Limb (tissue), 2 donors: ENCODE measurements around the gene SLC17A6.
A peak's percentile ranks its signal among the peaks of the same experiment; 100 is the strongest.

Experiments used
- DNase-seq, 2 donors: peaks; one replicate each; pipeline ENCODE4 v3.0.0-alpha.2; 2016; ENCODE audit errors: extremely low spot score in 2 of 2

SLC17A6 gene

DNA sequence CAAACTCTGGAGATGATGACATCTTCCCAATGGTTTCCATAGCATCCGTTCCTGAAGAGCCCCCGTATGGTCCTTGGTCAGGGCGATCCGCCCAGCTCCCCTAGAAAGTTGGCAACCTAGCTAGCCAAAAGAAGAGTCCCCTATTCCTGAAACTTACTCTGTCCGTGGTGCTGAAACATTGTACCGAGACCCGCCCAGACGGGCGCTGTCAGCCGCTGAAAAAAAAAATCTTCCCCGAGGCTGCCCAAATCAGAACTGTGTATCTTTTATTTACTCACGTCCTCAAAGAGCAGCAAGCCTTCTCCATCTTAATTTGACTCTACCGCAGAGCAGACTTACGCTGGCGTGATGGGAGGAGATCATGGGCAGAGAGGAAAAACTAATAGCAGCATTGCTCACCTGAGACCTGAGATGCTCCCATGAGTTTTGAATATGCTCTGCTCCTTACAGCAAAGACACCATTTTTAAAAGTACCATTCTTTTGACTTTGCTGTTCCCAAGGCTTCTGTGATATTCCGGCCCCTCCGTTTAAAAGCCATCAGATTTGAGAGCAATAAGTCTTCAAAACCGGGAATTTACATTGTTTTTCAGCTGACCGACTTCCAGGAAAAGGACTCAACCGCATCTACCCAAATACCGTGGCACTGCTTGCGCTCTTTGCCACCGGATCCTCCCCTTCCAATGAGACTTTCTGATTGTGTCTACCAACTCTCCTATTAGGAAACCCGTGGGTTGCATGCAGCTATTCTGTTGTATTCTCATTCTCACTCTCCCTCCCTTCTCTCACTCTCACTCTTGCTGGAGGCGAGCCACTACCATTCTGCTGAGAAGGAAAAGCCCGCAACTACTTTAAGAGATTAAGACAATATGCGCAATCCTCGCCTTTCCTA, at the start of gene SLC17A6:
Gene SLC17A6, plus strand, starts transcription at position 786 of the 890 bp plus-strand sequence. CDS start 153 bp downstream, outside the sequence.
- DNase-seq, result peak; percentile 65 to 72

DNA sequence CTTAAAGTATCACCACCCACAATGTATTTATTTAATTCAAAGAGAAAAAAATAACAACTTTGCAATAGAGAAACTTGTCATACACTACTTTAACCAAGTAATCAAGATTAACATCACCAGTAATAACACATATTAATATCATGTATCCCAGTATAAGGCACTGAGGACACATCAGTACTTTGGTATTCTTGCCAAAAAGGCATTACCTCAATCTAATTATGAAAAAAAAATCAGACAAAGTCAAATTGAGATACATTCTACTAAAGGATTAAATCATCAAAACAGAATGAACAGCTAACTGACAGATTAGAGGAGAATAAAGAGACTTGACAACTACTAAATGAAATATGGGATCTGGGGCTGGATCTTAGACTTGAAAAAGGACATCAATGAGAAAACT, 35.8 kb upstream of the SLC17A6 start:
- DNase-seq, result no peak

- peak in 1 of 2 donors; percentile 69 for DNase-seq
Observed at GRCh38 chr11:22304337-22304961, 33.7 kb upstream of the SLC17A6 start.

DNA sequence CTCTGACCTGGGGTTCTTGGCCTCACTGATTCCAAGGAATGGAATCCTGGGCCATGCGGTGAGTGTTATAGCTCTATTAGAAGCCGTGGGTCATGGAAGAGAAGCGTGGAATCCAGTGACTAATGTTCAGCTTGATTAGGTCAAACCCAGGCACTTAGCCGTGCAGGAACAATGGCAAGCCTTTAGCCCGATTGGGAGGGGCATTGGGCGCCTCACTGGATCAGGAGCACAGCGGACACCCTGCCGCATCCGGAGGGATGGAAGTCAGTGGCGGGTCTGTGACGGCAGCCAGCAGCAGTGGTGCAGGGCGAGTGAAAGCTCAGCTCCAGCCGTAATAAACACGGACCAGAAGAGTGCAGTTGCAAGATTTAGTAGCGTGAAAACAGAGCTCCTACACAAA, 20.5 kb upstream of the SLC17A6 start:
- DNase-seq, result no peak

DNA sequence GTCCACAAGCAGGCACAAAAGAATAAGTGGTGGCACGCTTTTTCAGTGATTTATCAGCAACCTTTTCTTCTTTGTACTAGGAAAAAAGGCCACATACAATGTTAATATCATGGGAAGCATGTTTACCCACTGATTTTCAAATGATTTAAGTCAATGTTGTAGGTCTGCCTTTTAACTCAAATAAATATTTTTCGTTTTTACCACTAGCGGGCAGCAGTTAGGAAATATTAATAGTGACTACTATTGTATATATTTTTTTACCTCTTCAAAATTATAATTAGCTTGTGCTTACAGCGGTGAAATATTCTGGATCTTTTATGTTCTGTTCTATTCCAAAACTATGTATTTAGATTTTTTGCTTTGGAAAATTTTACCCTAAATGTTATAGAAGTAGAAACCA, 6.4 kb upstream of the SLC17A6 start:
- DNase-seq, result no peak

DNA sequence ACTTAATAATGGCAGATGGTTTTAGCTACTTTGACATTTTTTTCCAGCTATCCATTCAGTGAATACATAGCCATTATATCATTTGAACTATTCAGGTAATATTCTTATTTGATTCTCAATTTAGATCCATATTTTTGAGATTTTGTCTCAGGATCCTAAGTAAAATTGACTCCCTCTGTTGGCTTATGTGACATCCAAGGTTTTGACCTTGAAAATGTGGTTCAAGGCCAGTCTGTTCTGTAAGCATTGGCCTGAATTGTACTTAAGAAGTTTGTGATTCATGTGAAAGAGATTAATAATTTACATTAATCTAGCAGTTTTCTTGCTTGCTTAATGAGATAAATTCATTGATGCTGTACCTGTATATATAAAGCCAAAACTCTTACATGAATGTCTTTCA, 1.6 kb upstream of the SLC17A6 start:
- DNase-seq, result no peak

- no peak for DNase-seq
Observed at GRCh38 chr11:22339611-22340010, 1.4 kb downstream of the SLC17A6 start.

GRCh38 chr11:22340235-22340634, 2.1 kb downstream of the SLC17A6 start:
- no peak for DNase-seq

- peak in 1 of 2 donors; percentile 48 for DNase-seq
Observed at GRCh38 chr11:22340701-22341587, 2.8 kb downstream of the SLC17A6 start.

DNA sequence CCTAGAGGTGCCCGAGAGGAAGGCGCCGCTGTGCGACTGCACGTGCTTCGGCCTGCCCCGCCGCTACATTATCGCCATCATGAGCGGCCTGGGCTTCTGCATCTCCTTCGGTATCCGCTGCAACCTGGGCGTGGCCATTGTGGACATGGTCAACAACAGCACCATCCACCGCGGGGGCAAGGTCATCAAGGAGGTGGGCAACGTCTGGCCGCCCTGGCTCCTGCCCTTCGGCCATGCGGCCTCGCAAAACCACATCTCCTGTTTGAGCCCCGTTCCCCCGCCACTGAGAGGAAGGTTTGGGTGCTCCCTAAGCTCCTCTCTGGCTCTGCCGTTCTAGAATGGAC, 3.4 kb downstream of the SLC17A6 start:
- DNase-seq, result peak in 1 of 2 donors; percentile 32

- DNase-seq, result peak in 1 of 2 donors; percentile 48
Observed at GRCh38 chr11:22342211-22343031, 4.2 kb downstream of the SLC17A6 start.

DNA sequence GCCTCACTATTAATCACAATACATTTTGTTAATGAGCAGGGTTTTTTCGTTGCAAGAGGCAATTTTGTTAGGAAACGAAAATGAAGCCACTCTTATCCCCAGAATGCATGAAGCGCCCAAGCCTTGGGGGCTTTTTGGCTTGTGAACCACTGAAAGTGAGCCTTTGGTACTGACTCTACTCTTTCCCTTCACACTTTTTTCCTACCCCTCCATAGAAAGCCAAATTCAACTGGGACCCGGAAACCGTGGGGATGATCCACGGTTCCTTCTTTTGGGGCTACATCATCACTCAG, 4.8 kb downstream of the SLC17A6 start:
- no peak for DNase-seq

- DNase-seq, result peak in 1 of 2 donors; percentile 58
Observed at GRCh38 chr11:22343371-22344032, 5.3 kb downstream of the SLC17A6 start.

GRCh38 chr11:22344081-22344480, 5.9 kb downstream of the SLC17A6 start:
- no peak for DNase-seq

DNA sequence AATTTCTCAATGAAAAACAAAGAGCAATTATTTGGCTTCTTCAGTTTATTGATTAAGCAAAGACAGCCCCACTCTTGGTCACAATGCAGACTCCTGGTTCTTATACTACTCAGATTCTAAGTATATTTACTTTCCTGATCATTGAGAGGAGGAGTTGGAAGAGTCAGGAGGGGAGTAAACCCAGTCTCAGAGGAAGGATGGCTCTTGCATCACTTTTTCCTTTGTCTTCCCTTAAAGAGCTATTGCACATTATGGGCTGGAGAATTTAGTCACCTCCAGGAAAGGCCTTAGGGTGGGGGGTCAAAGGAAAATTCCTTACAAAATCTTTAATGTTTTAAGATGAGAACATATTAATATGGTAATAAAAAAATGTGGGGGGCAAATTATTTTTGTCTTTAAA, 8.1 kb downstream of the SLC17A6 start:
- DNase-seq, result no peak

- no peak for DNase-seq
Observed at GRCh38 chr11:22347857-22348487, 9.8 kb downstream of the SLC17A6 start.

- peak in 1 of 2 donors; percentile 34 for DNase-seq
Observed at GRCh38 chr11:22349491-22349890, 11.3 kb downstream of the SLC17A6 start.

DNA sequence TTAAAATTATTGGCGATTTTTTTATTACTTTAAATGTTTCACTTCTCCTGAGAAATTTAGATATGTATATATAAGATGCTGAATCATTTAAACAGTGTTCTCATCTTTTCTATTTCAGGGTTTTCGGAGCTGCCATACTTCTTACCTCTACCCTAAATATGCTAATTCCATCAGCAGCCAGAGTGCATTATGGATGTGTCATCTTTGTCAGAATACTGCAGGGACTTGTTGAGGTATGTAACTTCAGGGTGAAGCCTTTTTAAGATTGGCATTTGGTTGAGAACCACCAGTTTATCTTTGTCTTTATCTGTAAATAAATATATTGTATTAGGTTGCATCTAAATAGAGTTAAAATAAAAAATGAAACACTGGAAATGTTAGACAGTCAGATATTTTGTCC, 21.1 kb downstream of the SLC17A6 start:
- DNase-seq, result no peak

- DNase-seq, result no peak
Observed at GRCh38 chr11:22371160-22371559, 33.0 kb downstream of the SLC17A6 start.

- DNase-seq, result no peak
Observed at GRCh38 chr11:22387126-22387525, 48.9 kb downstream of the SLC17A6 start.
